ENCODE data around the gene SLC39A10.

Gene SLC39A10

GRCh38 chr2:195671563-195671962 is 14.5 kb downstream of the SLC39A10 start:
- POLR2A ChIA-PET: no interaction called here
- no peak for TF ChIP-seq CTCF (IDR thresholded peaks at IDR 0.05; ENCODE audit: insufficient read depth, low read length, missing control alignments)
- no peak for DNase-seq (ENCODE audit: low read depth, low spot score)
- CTCF ChIA-PET: interaction anchor here (2.2 to 11.7 kb wide), 3 partner anchors 11 to 396 kb away, joined by 10 to 214 read pairs (median 21); partner anchors contain the start of gene DNAH7
- no peak overlapping the region for H3K4me3 ChIP-seq (ENCODE audit: low read depth, low read length)

- ChIA-PET CTCF (interaction anchor here (1.2 to 11.7 kb wide), 4 partner anchors 10 to 395 kb away, joined by 5 to 214 read pairs (median 8); partner anchors contain the start of gene DNAH7), POLR2A (interaction anchor here (0.7 to 1.1 kb wide), 2 partner anchors 16 to 28 kb away, joined by 3 to 5 read pairs; partner anchors contain the start of gene SLC39A10)
- no peak for TF ChIP-seq CTCF (IDR thresholded peaks at IDR 0.05; ENCODE audit: insufficient read depth, low read length, missing control alignments)
- no peak for DNase-seq (ENCODE audit: low read depth, low spot score)
- H3K4me3 ChIP-seq (ENCODE audit: low read depth, low read length): no peak overlapping the region
Observed at GRCh38 chr2:195672674-195673073, 15.6 kb downstream of the SLC39A10 start.

GRCh38 chr2:195674491-195675221 is 17.6 kb downstream of the SLC39A10 start:
- CTCF ChIA-PET: interaction anchor here (0.8 to 1.2 kb wide), 2 partner anchors 10 to 264 kb away, joined by 3 to 6 read pairs; no protein-coding TSS in a partner anchor
- TF ChIP-seq CTCF (IDR thresholded peaks at IDR 0.05; ENCODE audit: insufficient read depth, low read length, missing control alignments): no peak

GRCh38 chr2:195675783-195676427 is 18.9 kb downstream of the SLC39A10 start:
- no peak overlapping the region for H3K4me3 ChIP-seq (ENCODE audit: low read depth, low read length)
- DNase-seq (ENCODE audit: low read depth, low spot score): no peak
- no peak for TF ChIP-seq CTCF (IDR thresholded peaks at IDR 0.05; ENCODE audit: insufficient read depth, low read length, missing control alignments)
- ChIA-PET POLR2A (no interaction called here), CTCF (interaction anchor here (1.4 to 1.7 kb wide), 3 partner anchors 10 to 262 kb away, joined by 3 to 6 read pairs (median 5); no protein-coding TSS in a partner anchor)

More at GRCh38 chr2:195674491-195675221, 17.6 kb downstream of the SLC39A10 start:
- POLR2A ChIA-PET: no interaction called here
- no peak for DNase-seq (ENCODE audit: low read depth, low spot score)
- no peak overlapping the region for H3K4me3 ChIP-seq (ENCODE audit: low read depth, low read length)

- DNase-seq (ENCODE audit: low read depth, low spot score): no peak
- CTCF ChIA-PET: interaction anchor here (0.7 to 1.7 kb wide), 5 partner anchors 12 to 261 kb away, joined by 3 to 6 read pairs (median 5); no protein-coding TSS in a partner anchor
- TF ChIP-seq CTCF (IDR thresholded peaks at IDR 0.05; ENCODE audit: insufficient read depth, low read length, missing control alignments): no peak
- H3K4me3 ChIP-seq (ENCODE audit: low read depth, low read length): no peak overlapping the region
- POLR2A ChIA-PET: no interaction called here
Observed at GRCh38 chr2:195677290-195677689, 20.3 kb downstream of the SLC39A10 start.

- no peak for DNase-seq (ENCODE audit: low read depth, low spot score)
- no peak for TF ChIP-seq CTCF (IDR thresholded peaks at IDR 0.05; ENCODE audit: insufficient read depth, low read length, missing control alignments)
- no peak overlapping the region for H3K4me3 ChIP-seq (ENCODE audit: low read depth, low read length)
- POLR2A ChIA-PET: no interaction called here
- CTCF ChIA-PET: interaction anchor here (0.9 to 1.6 kb wide), 2 partner anchors 12 to 17 kb away, joined by 6 read pairs; no protein-coding TSS in a partner anchor
Observed at GRCh38 chr2:195677884-195678283, 20.9 kb downstream of the SLC39A10 start.
